Purkinje cell (primary cell): ENCODE results near the gene SSX1. TPM values are rescaled to one million over a fixed set of nuclear protein-coding genes. Genes with fewer than 3 reads are reported as not detected.

Source experiments
- polyA plus RNA-seq: library from polyadenylated mRNA; unstranded; fragments of >200 nt; fragmentation: Nextera tagmentation; gene quantifications from 2 replicates; pipeline ENCODE4 v1.2.1, GENCODE V29; 2014

The SSX1 gene
- polyA plus RNA-seq, result not detected in 2 replicates

GRCh38 chrX:48255062-48255796, at the start of gene SSX1:
Gene SSX1, plus strand, starts transcription at chrX:48255392. Its CDS starts 1,850 bp downstream, at chrX:48257242.

Other genes with a start within 250 kb of the SSX1 start
- gene SPACA5, start 248.4 kb upstream of the SSX1 start, polyA plus RNA-seq, result not detected in 2 replicates
- gene ZNF630, start 183.8 kb upstream of the SSX1 start, polyA plus RNA-seq, result 0.87 and 1.3 TPM in 2 replicates
- not detected in 2 replicates for gene SPACA5B, start 124.8 kb upstream of the SSX1 start, polyA plus RNA-seq
- not detected in 2 replicates for gene SSX5, start 58.6 kb upstream of the SSX1 start, polyA plus RNA-seq
- 0.32 TPM in 1 of 2 replicates, not detected in the other for gene SSX3, start 101.3 kb downstream of the SSX1 start, polyA plus RNA-seq
- not detected in 2 replicates for gene SSX4, start 128.1 kb downstream of the SSX1 start, polyA plus RNA-seq
- gene SSX4B, start 156.6 kb downstream of the SSX1 start, polyA plus RNA-seq, result not detected in 2 replicates
- gene SLC38A5, start 214.9 kb downstream of the SSX1 start, polyA plus RNA-seq, result not detected in 2 replicates
- 23.4 and 25.6 TPM in 2 replicates for gene FTSJ1, start 220.8 kb downstream of the SSX1 start, polyA plus RNA-seq